Glomerular visceral epithelial cell (primary cell): ENCODE data around the gene TNFRSF6B.
A peak's percentile ranks its signal among the peaks of the same experiment; 100 is the strongest.
"Not testable (repeated sequence)": the region's sequence is repeated elsewhere in the genome, so short reads cannot be mapped to it uniquely, and the experiment has no call there.

ENCODE experiments used
- DNase-seq: peaks from one replicate; pipeline ENCODE4 v3.0.0-alpha.2; 2016; ENCODE audit errors: extremely low spot score

Gene TNFRSF6B

DNA sequence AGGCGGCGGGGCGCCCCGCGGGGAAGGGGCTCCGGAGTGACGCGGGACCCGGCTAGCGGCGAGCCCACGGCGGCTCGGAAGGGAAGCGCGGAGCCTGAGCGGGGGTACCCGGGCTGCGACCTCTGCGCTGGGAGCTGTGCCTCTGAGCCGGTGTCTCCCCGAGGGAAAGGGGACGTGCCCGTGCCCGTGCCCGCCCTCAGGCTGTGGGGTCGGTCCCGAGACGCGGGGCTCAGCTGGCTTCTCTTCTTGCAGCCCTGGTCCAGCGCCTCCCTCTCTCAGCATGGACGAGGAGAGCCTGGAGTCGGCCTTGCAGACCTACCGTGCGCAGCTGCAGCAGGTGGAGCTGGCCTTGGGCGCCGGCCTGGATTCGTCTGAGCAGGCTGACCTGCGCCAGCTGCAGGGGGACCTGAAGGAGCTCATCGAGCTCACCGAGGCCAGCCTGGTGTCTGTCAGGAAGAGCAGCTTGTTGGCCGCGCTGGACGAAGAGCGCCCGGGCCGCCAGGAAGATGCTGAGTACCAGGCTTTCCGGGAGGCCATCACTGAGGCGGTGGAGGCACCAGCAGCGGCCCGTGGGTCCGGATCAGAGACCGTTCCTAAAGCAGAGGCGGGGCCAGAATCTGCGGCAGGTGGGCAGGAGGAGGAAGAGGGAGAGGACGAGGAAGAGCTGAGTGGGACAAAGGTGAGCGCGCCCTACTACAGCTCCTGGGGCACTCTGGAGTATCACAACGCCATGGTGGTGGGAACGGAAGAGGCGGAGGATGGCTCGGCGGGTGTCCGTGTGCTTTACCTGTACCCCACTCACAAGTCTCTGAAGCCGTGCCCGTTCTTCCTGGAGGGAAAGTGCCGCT, 12.1 kb downstream of the TNFRSF6B start:
- peak; percentile 37 for DNase-seq

DNA sequence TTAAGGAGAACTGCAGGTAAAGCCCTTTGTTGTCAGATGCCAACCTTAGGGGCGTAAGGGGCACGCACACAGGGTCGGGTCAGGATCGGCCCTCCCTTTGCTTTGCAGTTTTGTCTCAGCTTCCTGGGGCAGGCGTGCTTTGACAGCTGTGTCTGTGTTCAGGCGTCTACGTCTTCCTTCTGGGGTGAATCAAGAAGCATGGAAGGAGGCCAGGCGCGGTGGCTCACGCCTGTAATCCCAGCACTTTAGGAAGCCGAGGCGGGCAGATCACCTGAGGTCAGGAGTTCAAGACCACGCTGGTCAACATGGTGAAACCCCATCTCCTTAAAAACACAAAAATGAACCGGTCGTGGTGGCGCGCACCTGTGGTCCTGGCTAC, 12.7 kb downstream of the TNFRSF6B start:
- no peak for DNase-seq

DNA sequence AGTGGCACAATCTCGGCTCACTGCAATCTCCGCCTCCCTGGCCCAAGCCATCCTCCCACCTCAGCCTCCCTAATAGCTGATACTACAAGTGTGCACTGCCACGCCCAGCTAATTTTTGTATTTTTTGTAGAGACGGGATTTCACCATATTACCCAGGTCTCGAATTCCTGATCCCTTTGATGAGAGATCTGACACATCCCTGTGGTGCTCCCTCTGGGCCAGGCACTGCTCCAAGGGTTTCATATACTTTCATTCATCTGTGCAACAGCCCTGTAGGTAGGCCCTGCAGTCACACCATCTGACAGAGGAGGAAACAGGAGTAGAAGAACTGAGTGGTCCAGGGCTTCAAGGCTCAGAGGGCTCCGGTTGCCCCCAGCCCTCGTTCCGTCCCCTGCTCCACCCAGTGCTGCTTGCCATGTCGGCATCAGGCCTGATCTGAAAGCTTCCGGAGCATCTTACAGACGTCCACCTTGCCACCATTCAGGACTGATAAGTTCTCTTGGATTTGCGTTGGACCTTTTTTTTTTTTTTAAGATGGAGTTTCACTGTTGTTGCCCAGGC, 14.7 kb downstream of the TNFRSF6B start:
- no peak for DNase-seq

DNA sequence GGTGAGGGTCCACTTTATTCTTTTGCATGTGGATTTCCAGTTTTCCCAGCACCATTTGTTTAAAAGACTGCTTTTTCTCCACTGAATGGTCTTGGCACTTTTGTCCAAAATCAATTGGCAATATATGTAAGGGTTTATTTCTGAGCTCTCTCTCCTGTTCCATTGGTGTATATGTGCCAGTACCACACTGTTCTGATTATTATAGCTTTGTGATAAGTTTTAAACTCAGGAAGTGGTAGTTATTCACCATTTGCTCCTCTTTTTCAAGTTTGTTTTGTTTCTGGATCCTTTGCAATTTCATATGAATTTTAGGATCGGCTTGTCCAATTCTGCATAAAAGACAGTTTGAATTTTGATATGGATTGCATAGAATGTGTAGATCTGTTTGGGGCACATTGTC, 15.7 kb downstream of the TNFRSF6B start:
- no peak for DNase-seq

DNA sequence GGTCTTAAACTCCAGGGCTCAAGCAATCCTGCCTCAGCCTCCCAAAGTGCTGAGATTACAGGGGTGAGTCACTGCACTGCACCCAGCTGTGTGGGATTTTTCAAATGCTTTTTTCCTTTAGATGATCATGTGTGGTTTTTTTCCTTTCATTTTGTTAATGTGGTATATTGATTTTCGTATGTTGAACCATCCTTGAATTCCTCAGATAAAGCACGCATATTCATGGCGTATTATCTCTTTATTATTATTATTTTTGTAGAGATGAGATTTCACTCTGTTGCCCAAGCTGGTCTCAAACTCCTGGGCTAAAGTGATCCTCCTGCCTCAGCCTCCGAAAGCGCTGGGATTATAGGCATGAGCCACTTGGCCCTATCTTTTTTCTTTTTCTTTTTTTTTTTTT, 18.4 kb downstream of the TNFRSF6B start:
- DNase-seq = no peak

- no peak for DNase-seq
Measured at GRCh38 chr20:63718996-63719395, 22.5 kb downstream of the TNFRSF6B start.

DNA sequence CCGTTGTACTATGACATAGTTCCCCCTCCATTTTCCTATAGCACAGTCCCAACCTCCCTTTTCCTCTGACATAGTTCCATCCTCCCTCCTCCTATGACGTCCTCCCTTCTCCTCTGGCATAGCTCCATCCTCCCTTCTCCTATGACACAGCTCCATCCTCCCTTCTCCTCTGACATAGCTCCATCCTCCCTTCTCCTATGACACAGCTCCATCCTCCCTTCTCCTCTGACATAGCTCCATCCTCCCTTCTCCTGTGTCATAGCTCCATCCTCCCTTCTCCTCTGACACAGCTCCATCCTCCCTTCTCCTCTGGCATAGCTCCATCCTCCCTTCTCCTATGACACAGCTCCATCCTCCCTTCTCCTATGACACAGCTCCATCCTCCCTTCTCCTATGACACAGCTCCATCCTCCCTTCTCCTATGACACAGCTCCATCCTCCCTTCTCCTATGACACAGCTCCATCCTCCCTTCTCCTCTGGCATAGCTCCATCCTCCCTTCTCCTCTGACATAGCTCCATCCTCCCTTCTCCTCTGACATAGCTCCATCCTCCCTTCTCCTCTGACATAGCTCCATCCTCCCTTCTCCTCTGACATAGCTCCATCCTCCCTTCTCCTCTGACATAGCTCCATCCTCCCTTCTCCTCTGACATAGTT, 26.6 kb downstream of the TNFRSF6B start:
- DNase-seq = not testable (repeated sequence)

- not testable (repeated sequence) for DNase-seq
Measured at GRCh38 chr20:63730189-63730733, 33.8 kb downstream of the TNFRSF6B start.

DNA sequence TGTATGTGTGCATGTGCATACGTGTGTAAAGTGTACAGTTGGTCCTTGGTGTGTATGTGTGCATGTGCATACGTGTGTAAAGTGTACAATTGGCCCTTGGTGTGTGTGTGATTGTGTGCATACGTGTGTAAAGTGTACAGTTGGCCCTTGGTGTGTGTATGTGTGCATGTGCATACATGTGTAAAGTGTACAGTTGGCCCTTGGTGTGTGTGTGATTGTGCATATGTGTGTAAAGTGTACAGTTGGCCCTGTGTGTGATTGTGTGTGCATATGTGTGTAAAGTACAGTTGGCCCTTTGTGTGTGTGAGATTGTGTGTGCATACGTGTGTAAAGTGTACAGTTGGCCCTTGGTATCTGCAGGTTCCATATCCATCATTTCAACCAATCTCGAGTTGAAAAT, 35.0 kb downstream of the TNFRSF6B start:
- no peak for DNase-seq

- DNase-seq = no peak
Measured at GRCh38 chr20:63732118-63733095, 36.0 kb downstream of the TNFRSF6B start.

DNA sequence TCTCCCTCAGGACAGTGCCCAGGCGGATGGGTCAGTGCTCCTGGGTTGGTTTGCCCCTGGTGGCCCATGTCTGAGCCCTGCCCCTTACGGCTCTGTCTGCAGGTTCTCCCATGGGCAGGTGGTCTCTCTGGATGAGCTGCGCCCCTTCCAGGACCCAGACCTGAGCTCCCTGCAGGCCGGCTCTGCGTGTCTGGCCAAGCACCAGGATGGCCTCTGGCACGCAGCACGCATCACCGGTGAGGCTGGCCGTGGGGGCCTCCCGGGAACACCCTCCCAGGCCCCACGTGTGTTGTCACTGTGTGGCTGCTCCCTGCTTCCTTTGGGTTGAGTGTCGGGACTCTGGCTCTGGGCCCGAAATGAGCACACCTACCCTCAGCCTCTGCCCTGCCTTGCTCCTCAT, 36.7 kb downstream of the TNFRSF6B start:
- DNase-seq = no peak

DNA sequence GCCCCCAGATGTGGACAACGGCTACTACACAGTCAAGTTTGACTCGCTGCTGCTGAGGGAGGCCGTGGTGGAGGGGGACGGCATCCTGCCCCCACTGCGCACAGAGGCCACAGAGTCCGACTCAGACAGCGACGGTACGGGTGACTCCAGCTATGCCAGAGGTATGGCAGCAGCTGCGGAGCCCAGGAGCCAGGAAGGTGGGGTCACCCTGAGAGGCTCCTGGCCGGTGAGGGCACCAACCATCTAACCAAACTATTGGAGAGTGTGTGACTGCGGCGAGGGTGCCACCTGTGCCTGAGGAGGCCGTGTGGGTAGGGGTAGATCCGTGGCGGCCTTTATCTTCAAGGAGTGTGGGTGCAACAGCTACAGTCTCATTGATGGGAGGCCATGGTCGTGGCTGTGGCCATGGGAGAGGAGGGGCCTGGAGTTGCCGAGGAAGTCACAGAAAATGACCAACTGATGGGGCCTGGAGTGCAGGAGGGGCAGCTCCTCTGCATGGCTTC, 37.2 kb downstream of the TNFRSF6B start:
- DNase-seq = no peak

- no peak for DNase-seq
Measured at GRCh38 chr20:63734111-63734945, 37.9 kb downstream of the TNFRSF6B start.

- no peak for DNase-seq
Measured at GRCh38 chr20:63734946-63735858, 38.8 kb downstream of the TNFRSF6B start.

DNA sequence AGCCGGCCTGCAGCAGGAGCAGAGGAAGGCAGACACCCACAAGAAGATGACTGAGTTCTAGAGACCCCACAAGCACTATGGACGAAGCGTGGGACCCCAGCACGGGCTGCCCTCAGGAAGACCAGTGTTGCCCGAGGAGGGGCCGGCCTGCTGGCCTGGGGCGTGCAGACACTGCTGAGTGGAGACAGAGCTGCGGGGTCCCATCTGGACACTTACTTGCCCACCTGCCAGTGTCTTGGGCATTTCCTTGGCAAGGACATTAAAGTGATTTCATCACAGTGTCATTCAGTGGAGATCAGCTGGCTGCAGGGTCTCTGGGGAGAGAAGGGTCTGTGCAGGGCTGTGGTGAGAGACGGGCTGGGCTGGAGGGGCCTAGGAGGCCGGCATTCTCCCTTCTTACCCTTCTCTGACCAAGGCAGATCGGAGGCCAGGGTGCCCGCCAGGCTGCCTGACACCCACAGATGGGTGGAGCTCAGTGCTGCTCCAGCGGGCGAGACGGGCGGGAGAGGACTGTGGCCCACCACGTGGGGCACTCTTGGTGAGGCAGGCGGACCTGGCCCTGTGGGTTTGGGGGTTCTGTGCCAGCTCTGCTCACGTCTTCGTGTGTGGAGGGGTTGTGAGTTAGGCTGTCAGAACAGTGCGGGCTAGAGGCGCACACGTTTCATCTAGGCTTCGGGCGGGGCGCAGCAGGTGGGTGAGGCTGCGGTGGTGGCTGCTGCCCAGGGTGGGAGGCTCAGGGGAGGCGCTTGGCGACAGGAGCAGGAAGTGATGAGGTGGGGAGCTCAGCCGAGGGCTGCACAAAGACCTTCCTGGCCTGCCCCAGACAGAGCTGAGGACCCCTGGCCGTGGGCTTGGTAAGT, 39.6 kb downstream of the TNFRSF6B start, which contains the start of gene LIME1:
Gene LIME1, plus strand, starts transcription at position 806 of the 860 bp plus-strand sequence. CDS start 886 bp downstream, outside the sequence.
- DNase-seq = no peak

DNA sequence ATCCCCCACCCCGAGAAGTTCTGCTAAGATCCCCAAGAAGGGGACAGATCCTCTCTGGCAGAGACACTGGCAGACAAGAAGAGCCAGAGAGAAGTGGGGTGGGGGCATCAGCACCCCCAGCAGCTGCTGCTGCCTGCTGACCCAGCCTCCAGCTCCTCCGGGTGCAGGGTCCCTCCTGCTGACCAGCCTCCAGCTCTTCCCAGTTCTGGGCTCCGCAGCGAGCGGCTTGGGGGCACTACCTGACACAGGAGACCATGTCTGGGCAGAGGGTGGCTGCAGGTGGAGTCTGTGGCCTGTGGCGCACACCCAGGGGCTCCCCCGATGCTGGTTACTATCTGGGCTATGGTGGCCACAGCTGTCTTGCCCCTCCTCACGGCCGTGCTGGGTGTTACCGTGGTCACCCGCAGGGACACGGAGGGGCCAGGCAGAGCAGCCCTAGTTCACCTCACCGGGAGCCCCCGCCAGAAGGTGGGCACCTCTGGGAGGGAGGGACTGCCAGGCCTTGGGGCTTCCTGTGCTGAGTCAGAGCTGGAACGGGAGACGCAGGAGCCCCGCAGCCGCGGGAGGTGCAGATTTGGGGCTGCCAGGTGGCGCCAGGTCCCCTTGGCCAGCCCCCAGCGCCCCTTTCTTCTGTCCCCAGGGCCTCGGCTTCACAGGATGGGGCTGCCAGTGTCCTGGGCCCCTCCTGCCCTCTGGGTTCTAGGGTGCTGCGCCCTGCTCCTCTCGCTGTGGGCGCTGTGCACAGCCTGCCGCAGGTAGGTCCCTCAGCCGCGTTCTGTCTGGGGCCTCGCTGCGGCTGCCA, 40.6 kb downstream of the TNFRSF6B start:
- no peak for DNase-seq

- no peak for DNase-seq
Measured at GRCh38 chr20:63737695-63737944, 41.2 kb downstream of the TNFRSF6B start.
